ENCODE data around the gene PLCB1. TPM values are rescaled to one million over a fixed set of nuclear protein-coding genes. Genes with fewer than 3 reads are reported as not detected.

PLCB1 gene
- total RNA-seq: 16.6 and 20.0 TPM in 2 replicates

GRCh38 chr20:8131598-8132483 lies at the start of gene PLCB1:
Gene PLCB1, plus strand, starts transcription at chr20:8132266. Its CDS starts 386 bp downstream, at chr20:8132652.

Other genes with a start within 250 kb of the PLCB1 start
- not detected in 2 replicates for gene HAO1, start 191.8 kb upstream of the PLCB1 start, total RNA-seq
- gene TMX4, start 112.5 kb upstream of the PLCB1 start, total RNA-seq: 23.7 and 24.2 TPM in 2 replicates